Endodermal cell (in vitro differentiated cells): ENCODE data around the gene SNRNP40. TPM values are rescaled to one million over a fixed set of nuclear protein-coding genes. Genes with fewer than 3 reads are reported as not detected.

Source experiments
- DNase-seq: peaks from one replicate; pipeline ENCODE4 v3.0.0-alpha.2; 2017
- H3K27ac ChIP-seq: 2 replicates; pipeline ENCODE4 v1.5.1; 2013; ENCODE audit warnings: mild to moderate bottlenecking, low read depth, low read length, moderate library complexity
- H3K27me3 ChIP-seq: 2 replicates; pipeline ENCODE4 v1.6.1; 2013; ENCODE audit warnings: mild to moderate bottlenecking, low read length, moderate library complexity; ENCODE audit not compliant: insufficient read depth, control insufficient read depth, poor library complexity, severe bottlenecking
- H3K36me3 ChIP-seq: 2 replicates; pipeline ENCODE4 v1.7.0; 2013; ENCODE audit warnings: mild to moderate bottlenecking, low read length, moderate library complexity; ENCODE audit not compliant: control insufficient read depth, insufficient read depth
- H3K4me1 ChIP-seq: one replicate; pipeline ENCODE4 v1.7.0; 2013; ENCODE audit warnings: low read length; ENCODE audit not compliant: control insufficient read depth, insufficient read depth
- H3K4me3 ChIP-seq: 2 replicates; pipeline ENCODE4 v1.5.1; 2013; ENCODE audit warnings: mild to moderate bottlenecking, low read length, moderate library complexity
- H3K9ac ChIP-seq: 2 replicates; pipeline ENCODE4 v1.6.1; 2013; ENCODE audit warnings: mild to moderate bottlenecking, low read length, moderate library complexity; ENCODE audit not compliant: poor library complexity, severe bottlenecking; ENCODE audit errors: extremely low read depth
- H3K9me3 ChIP-seq: 2 replicates; pipeline ENCODE4 v1.6.1; 2013; ENCODE audit warnings: mild to moderate bottlenecking, low read length, moderate library complexity; ENCODE audit not compliant: control insufficient read depth
- H3K27ac Mint-ChIP-seq: 2 replicates; pipeline ENCODE4 v1.8.0; 2020; ENCODE audit warnings: mixed read lengths
- H3K27me3 Mint-ChIP-seq: 2 replicates; pipeline ENCODE4 v1.8.0; 2021; ENCODE audit warnings: mild to moderate bottlenecking, mixed read lengths; ENCODE audit not compliant: insufficient read depth
- H3K36me3 Mint-ChIP-seq: 2 replicates; pipeline ENCODE4 v1.8.0; 2020; ENCODE audit warnings: low read depth, mixed read lengths
- H3K4me1 Mint-ChIP-seq: 2 replicates; pipeline ENCODE4 v1.8.0; 2020; ENCODE audit warnings: mixed read lengths
- H3K4me3 Mint-ChIP-seq: 2 replicates; pipeline ENCODE4 v1.8.0; 2020; ENCODE audit warnings: mild to moderate bottlenecking, moderate library complexity, mixed read lengths
- H3K9me3 Mint-ChIP-seq: 2 replicates; pipeline ENCODE4 v1.8.0; 2020; ENCODE audit warnings: mild to moderate bottlenecking, mixed read lengths
- WGBS, 2 experiments: methylation state at CpG; one replicate each; pipeline versions ENCODE4 v1.1.5 to v1.1.7; 2013; ENCODE audit warnings: missing lambda C conversion rate in 2 of 2, mixed read lengths in 1 of 2; ENCODE audit not compliant: insufficient coverage in 1 of 2, insufficient read length in 1 of 2; 5-methylcytosine and 5-hydroxymethylcytosine counted together
- total RNA-seq, 2 donors: library from RNA; stranded (reverse); fragmentation: NEBNext Ultra II Directional in 1 of 2; extraction: Animal tissue kit (Norgen Biotek cat#: 25700) in 1 of 2; gene quantifications; 2 replicates in 1 of 2; 3 replicates in 1 of 2; pipeline ENCODE4 v1.2.1, GENCODE V29; 2021
- TF ChIP-seq, protein P1 (sequence below): fragments of 200-600 bp; sonication (generic); conservative IDR thresholded peaks from 2 replicates; pipeline ENCODE4 v1.5.0; 2021; ENCODE audit warnings: antibody characterized with exemption, mild to moderate bottlenecking

Gene SNRNP40
- total RNA-seq, 2 donors from 2014 or later = 98.6 to 141 TPM

DNA sequence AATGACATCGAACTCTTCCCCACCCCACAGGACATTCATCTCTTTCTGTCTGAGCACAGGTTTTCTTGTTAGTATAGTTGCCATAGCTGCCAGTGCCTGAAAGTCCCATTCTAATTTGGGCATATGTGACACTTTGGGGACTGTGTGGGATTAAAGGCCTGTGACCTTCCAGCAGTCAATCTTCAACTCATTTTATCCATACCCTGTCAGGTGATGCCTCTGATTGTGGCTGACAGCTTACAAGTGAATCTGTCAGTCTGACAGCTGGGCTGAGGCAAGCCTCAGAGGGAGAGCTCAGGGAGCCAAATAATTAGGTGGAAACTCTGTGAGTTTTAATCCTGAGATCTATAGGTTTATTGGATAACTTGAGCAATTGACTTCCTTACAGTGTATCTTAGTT lies 29.9 kb upstream of the SNRNP40 start:
- H3K36me3 Mint-ChIP-seq = peaks cover 25% of the 10 kb centered on the region
- H3K36me3 ChIP-seq = peaks cover 17% of the 10 kb centered on the region
- no peaks in the 10 kb centered on the region for H3K27me3 ChIP-seq
- no peak overlapping the region for H3K4me3 Mint-ChIP-seq
- H3K27ac ChIP-seq = no peak overlapping the region
- TF ChIP-seq, protein P1, sequence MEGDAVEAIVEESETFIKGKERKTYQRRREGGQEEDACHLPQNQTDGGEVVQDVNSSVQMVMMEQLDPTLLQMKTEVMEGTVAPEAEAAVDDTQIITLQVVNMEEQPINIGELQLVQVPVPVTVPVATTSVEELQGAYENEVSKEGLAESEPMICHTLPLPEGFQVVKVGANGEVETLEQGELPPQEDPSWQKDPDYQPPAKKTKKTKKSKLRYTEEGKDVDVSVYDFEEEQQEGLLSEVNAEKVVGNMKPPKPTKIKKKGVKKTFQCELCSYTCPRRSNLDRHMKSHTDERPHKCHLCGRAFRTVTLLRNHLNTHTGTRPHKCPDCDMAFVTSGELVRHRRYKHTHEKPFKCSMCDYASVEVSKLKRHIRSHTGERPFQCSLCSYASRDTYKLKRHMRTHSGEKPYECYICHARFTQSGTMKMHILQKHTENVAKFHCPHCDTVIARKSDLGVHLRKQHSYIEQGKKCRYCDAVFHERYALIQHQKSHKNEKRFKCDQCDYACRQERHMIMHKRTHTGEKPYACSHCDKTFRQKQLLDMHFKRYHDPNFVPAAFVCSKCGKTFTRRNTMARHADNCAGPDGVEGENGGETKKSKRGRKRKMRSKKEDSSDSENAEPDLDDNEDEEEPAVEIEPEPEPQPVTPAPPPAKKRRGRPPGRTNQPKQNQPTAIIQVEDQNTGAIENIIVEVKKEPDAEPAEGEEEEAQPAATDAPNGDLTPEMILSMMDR = no peak
- 78 to 100% methylated on average over 1 of the region's 1 CpG for WGBS, 2 experiments
- no peaks in the 10 kb centered on the region for H3K9me3 Mint-ChIP-seq
- H3K4me1 Mint-ChIP-seq = no peaks in the 10 kb centered on the region
- no peaks in the 10 kb centered on the region for H3K27me3 Mint-ChIP-seq
- no peaks in the 10 kb centered on the region for H3K9me3 ChIP-seq
- no peak overlapping the region for H3K27ac Mint-ChIP-seq
- no peak for DNase-seq
- no peaks in the 10 kb centered on the region for H3K4me1 ChIP-seq
- no peak overlapping the region for H3K9ac ChIP-seq
- no peak overlapping the region for H3K4me3 ChIP-seq

DNA sequence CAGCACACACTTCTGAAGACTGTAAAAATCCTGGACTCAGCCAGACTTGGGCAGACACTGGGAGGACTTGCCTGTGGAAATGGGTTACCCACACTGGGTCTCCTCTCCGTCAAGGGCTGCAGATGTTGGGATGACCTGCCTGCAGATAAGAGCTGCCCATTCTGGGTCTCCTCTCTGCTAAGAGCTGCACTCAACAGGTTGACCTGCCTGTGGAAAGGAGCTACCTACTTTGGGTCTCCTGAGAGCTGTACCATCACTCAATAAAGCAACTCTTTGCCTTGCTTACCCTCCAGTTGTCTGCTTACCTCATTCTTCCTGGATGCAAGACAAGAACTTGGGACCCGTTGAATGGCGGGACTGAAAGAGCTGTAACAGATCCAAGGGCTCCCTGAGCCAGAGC lies 28.4 kb upstream of the SNRNP40 start:
- Histone ChIP-seq H3K27ac (no peak overlapping the region), H3K4me1 (no peaks in the 10 kb centered on the region), H3K4me3 (no peak overlapping the region), H3K9ac (no peak overlapping the region), H3K9me3 (no peaks in the 10 kb centered on the region), H3K27me3 (no peaks in the 10 kb centered on the region), H3K36me3 (peaks cover 25% of the 10 kb centered on the region)
- H3K4me3 Mint-ChIP-seq = no peak overlapping the region
- H3K9me3 Mint-ChIP-seq = no peaks in the 10 kb centered on the region
- TF ChIP-seq, protein P1 = no peak
- H3K36me3 Mint-ChIP-seq = peaks cover 33% of the 10 kb centered on the region
- DNase-seq = no peak
- 94 to 97% methylated on average over 3 of the region's 3 CpGs for WGBS, 2 experiments
- H3K27ac Mint-ChIP-seq = no peak overlapping the region
- no peaks in the 10 kb centered on the region for H3K27me3 Mint-ChIP-seq
- H3K4me1 Mint-ChIP-seq = no peaks in the 10 kb centered on the region

DNA sequence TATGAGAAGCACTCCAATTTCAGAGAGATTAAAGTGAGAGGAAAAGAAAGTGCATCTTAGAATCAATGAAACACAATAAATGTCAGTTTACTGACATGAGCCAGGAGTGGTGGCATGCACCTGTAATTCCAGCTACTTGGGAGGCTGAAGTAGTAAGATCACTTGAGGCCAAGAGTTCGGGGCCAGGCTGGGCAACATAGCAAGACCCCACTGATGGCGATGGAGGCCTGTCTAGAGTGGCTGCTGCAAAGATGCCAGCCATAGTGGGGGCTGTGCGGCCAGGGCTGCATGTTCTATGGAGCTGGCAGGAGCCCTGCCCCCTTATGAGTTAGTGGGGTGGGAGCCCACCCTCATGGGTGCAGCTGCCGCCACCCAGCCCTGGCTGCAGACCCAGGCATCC lies 27.5 kb upstream of the SNRNP40 start:
- 95% methylated on average over 4 of the region's 4 CpGs; no CpG with 5 or more reads in 1 of the 2 experiments for WGBS, 2 experiments
- Mint-ChIP-seq H3K4me1 (no peaks in the 10 kb centered on the region), H3K27ac (no peak overlapping the region)

More for the DNA sequence above, 27.5 kb upstream of the SNRNP40 start:
- H3K9me3 ChIP-seq = no peaks in the 10 kb centered on the region
- H3K27ac ChIP-seq = no peak overlapping the region
- peaks cover 34% of the 10 kb centered on the region for H3K36me3 ChIP-seq
- no peaks in the 10 kb centered on the region for H3K27me3 ChIP-seq
- H3K27me3 Mint-ChIP-seq = no peaks in the 10 kb centered on the region
- H3K9me3 Mint-ChIP-seq = no peaks in the 10 kb centered on the region
- no peak overlapping the region for H3K4me3 ChIP-seq
- TF ChIP-seq, protein P1 = no peak
- H3K9ac ChIP-seq = no peak overlapping the region
- H3K4me1 ChIP-seq = no peaks in the 10 kb centered on the region
- no peak overlapping the region for H3K4me3 Mint-ChIP-seq
- peaks cover 38% of the 10 kb centered on the region for H3K36me3 Mint-ChIP-seq
- no peak for DNase-seq
